Nephron (organoid): Measurements from ENCODE around the gene RBM10.

ENCODE experiments used
- H3K27ac Mint-ChIP-seq, 3 experiments: 2 replicates each; pipeline ENCODE4 v1.8.0; 2020; ENCODE audit warnings: mixed read lengths in 3 of 3, mild to moderate bottlenecking in 2 of 3, moderate library complexity in 1 of 3
- H3K27me3 Mint-ChIP-seq: 2 replicates; pipeline ENCODE4 v1.8.0; 2021; ENCODE audit warnings: low read depth, mild to moderate bottlenecking, moderate library complexity, mixed read lengths
- H3K36me3 Mint-ChIP-seq: 2 replicates; pipeline ENCODE4 v1.8.0; 2020; ENCODE audit warnings: low read depth, mixed read lengths
- H3K4me1 Mint-ChIP-seq: 2 replicates; pipeline ENCODE4 v1.8.0; 2020; ENCODE audit warnings: mixed read lengths
- H3K4me3 Mint-ChIP-seq, 3 experiments: 2 replicates each; pipeline ENCODE4 v1.8.0; 2020; ENCODE audit warnings: mild to moderate bottlenecking in 3 of 3, mixed read lengths in 3 of 3, moderate library complexity in 2 of 3
- H3K9me3 Mint-ChIP-seq: 2 replicates; pipeline ENCODE4 v1.8.0; 2020; ENCODE audit warnings: mixed read lengths
- CTCF ChIP-seq, 3 experiments: fragments of 200-600 bp; sonication (generic); IDR thresholded peaks; one replicate each; pipeline ENCODE4 v1.5.0; 2021; ENCODE audit warnings: antibody characterized with exemption in 3 of 3; ENCODE audit not compliant: unreplicated experiment in 3 of 3

Gene RBM10

GRCh38 chrX:47138171-47138570 lies 6.8 kb upstream of the RBM10 start:
- H3K36me3 Mint-ChIP-seq = peaks cover 22% of the 10 kb centered on the region
- TF ChIP-seq CTCF (IDR thresholded peaks at IDR 0.05; ENCODE audit: unreplicated experiment in 3 of 3) = no peak
- no peaks in the 10 kb centered on the region for H3K4me1 Mint-ChIP-seq
- no peak overlapping the region for H3K4me3 Mint-ChIP-seq
- H3K9me3 Mint-ChIP-seq = peaks cover 12% of the 10 kb centered on the region
- H3K27ac Mint-ChIP-seq = no peak overlapping the region
- H3K27me3 Mint-ChIP-seq = no peaks in the 10 kb centered on the region

GRCh38 chrX:47143894-47144625 lies 961 bp upstream of the RBM10 start:
- TF ChIP-seq CTCF (IDR thresholded peaks at IDR 0.05; ENCODE audit: unreplicated experiment in 3 of 3) = no peak
- peaks cover 24% of the 10 kb centered on the region for H3K9me3 Mint-ChIP-seq
- no peaks in the 10 kb centered on the region for H3K27me3 Mint-ChIP-seq
- peak overlapping the region; percentile 97 to 100 (median 99) for H3K4me3 Mint-ChIP-seq
- H3K4me1 Mint-ChIP-seq = no peaks in the 10 kb centered on the region
- peak overlapping the region; percentile 96 to 100 (median 100) for H3K27ac Mint-ChIP-seq
- peaks cover 41% of the 10 kb centered on the region for H3K36me3 Mint-ChIP-seq

GRCh38 chrX:47145395-47146120 lies 537 bp downstream of the RBM10 start:
- Mint-ChIP-seq H3K9me3 (peaks cover 28% of the 10 kb centered on the region), H3K4me1 (no peaks in the 10 kb centered on the region), H3K36me3 (peaks cover 46% of the 10 kb centered on the region), H3K27ac (peak overlapping the region; percentile 96 to 100 (median 100)), H3K27me3 (no peaks in the 10 kb centered on the region), H3K4me3 (peak overlapping the region; percentile 97 to 100 (median 99))
- TF ChIP-seq CTCF (IDR thresholded peaks at IDR 0.05; ENCODE audit: unreplicated experiment in 3 of 3) = no peak

GRCh38 chrX:47146121-47146935 lies 1.3 kb downstream of the RBM10 start:
- TF ChIP-seq CTCF (IDR thresholded peaks at IDR 0.05; ENCODE audit: unreplicated experiment in 3 of 3) = no peak
- Mint-ChIP-seq H3K4me1 (no peaks in the 10 kb centered on the region), H3K27me3 (no peaks in the 10 kb centered on the region), H3K9me3 (peaks cover 30% of the 10 kb centered on the region), H3K36me3 (peaks cover 49% of the 10 kb centered on the region), H3K27ac (peak overlapping the region; percentile 96 to 100 (median 100)), H3K4me3 (peak overlapping the region; percentile 97 to 100 (median 99))

GRCh38 chrX:47146936-47147859 lies 2.2 kb downstream of the RBM10 start:
- TF ChIP-seq CTCF (IDR thresholded peaks at IDR 0.05; ENCODE audit: unreplicated experiment in 3 of 3) = no peak
- Mint-ChIP-seq H3K9me3 (peaks cover 28% of the 10 kb centered on the region), H3K27me3 (no peaks in the 10 kb centered on the region), H3K4me3 (peak overlapping the region; percentile 56 to 75 (median 64)), H3K27ac (no peak overlapping the region), H3K36me3 (peaks cover 51% of the 10 kb centered on the region), H3K4me1 (no peaks in the 10 kb centered on the region)
